RWPE2 (cell line): ENCODE results near the gene TMEM132E.
A peak's percentile ranks its signal among the peaks of the same experiment; 100 is the strongest.

Experiments used
- ATAC-seq: fragments of 200-7000 bp; cut with Tn5 transposase; 3 replicates; pipeline ENCODE4 v1.9.1; 2021; ENCODE audit warnings: low read depth
- DNase-seq: peaks from one replicate; pipeline ENCODE4 v3.0.0-alpha.2; 2020; ENCODE audit warnings: low spot score
- H3K27ac ChIP-seq: fragments of 450-650 bp; 2 replicates; pipeline ENCODE4 v1.5.1; 2017; ENCODE audit warnings: mild to moderate bottlenecking; ENCODE audit not compliant: poor library complexity, severe bottlenecking
- H3K27me3 ChIP-seq: fragments of 250-450 bp; sonication (Bioruptor Pico); 2 replicates; pipeline ENCODE4 v1.5.1; 2021; ENCODE audit warnings: mild to moderate bottlenecking, moderate library complexity; ENCODE audit not compliant: insufficient read depth, poor library complexity, severe bottlenecking
- H3K36me3 ChIP-seq: fragments of 250-450 bp; sonication (Bioruptor Pico); 2 replicates; pipeline ENCODE4 v1.5.1; 2020; ENCODE audit warnings: low read depth, mild to moderate bottlenecking, moderate library complexity
- H3K4me1 ChIP-seq: fragments of 250-450 bp; sonication (Bioruptor Pico); 2 replicates; pipeline ENCODE4 v1.5.1; 2021; ENCODE audit warnings: mild to moderate bottlenecking, moderate library complexity; ENCODE audit not compliant: insufficient read depth, poor library complexity, severe bottlenecking
- H3K4me3 ChIP-seq: fragments of 250-450 bp; sonication (Bioruptor Pico); 2 replicates; pipeline ENCODE4 v1.5.1; 2021; ENCODE audit warnings: mild to moderate bottlenecking, moderate library complexity; ENCODE audit not compliant: severe bottlenecking
- H3K9me3 ChIP-seq: fragments of 250-450 bp; sonication (Bioruptor Pico); 2 replicates; pipeline ENCODE4 v1.5.1; 2021; ENCODE audit warnings: mild to moderate bottlenecking, moderate library complexity; ENCODE audit not compliant: severe bottlenecking
- TF ChIP-seq, protein P1 (sequence below): fragments of 450-650 bp; IDR thresholded peaks from one replicate; pipeline ENCODE4 v1.5.1; 2017; ENCODE audit warnings: mild to moderate bottlenecking, moderate library complexity; ENCODE audit not compliant: poor library complexity, severe bottlenecking

Gene TMEM132E

DNA sequence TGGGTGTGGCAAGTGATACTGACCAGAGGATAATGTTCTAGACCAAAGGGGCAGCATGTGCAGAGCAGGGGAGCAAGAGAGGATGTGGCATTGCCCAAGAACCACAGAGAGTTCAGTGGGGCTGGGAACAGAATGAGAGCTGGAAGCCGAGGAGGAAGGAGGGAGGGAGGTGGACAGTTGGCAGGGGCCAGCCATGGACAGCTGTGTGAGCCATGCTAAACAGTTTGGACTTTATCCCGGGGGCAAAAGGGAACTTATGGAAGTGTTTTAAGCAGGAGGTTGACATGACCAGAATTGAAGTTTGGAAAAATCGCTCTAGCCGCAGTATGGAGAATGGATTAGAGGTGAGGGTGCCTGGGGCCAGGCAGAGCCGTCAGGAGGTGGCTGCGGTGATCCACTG lies 29.4 kb upstream of the TMEM132E start:
- H3K36me3 ChIP-seq: no peaks in the 10 kb centered on the region
- H3K27me3 ChIP-seq: peaks cover 11% of the 10 kb centered on the region
- no peak overlapping the region for H3K27ac ChIP-seq
- H3K9me3 ChIP-seq: no peaks in the 10 kb centered on the region
- H3K4me1 ChIP-seq: no peaks in the 10 kb centered on the region
- TF ChIP-seq, protein P1, sequence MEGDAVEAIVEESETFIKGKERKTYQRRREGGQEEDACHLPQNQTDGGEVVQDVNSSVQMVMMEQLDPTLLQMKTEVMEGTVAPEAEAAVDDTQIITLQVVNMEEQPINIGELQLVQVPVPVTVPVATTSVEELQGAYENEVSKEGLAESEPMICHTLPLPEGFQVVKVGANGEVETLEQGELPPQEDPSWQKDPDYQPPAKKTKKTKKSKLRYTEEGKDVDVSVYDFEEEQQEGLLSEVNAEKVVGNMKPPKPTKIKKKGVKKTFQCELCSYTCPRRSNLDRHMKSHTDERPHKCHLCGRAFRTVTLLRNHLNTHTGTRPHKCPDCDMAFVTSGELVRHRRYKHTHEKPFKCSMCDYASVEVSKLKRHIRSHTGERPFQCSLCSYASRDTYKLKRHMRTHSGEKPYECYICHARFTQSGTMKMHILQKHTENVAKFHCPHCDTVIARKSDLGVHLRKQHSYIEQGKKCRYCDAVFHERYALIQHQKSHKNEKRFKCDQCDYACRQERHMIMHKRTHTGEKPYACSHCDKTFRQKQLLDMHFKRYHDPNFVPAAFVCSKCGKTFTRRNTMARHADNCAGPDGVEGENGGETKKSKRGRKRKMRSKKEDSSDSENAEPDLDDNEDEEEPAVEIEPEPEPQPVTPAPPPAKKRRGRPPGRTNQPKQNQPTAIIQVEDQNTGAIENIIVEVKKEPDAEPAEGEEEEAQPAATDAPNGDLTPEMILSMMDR: no peak
- no peak overlapping the region for H3K4me3 ChIP-seq
- ATAC-seq (no peak), DNase-seq (no peak)

DNA sequence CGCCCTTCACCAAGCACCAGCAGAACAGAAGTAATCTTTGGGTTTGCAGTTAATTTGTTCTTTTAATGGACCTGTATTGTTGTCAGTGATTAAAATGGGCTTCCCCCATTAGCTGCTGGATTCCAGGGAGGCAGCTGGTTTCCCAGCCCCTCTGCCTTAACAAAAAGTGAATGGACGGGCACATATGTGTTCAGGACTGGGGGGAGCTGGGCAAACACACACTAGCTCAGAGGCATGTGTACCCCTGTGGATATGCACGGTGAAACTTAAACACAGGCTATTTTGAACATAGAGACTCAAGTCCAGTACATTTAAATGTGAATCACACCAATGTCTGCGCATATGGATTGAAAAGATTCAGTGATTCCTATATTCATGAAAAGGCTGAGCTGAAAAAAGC lies 25.5 kb upstream of the TMEM132E start:
- no peaks in the 10 kb centered on the region for H3K9me3 ChIP-seq
- H3K27ac ChIP-seq: no peak overlapping the region
- DNase-seq (no peak), ATAC-seq (no peak)
- peaks cover 11% of the 10 kb centered on the region for H3K27me3 ChIP-seq
- TF ChIP-seq, protein P1: no peak
- H3K4me1 ChIP-seq: no peaks in the 10 kb centered on the region
- no peak overlapping the region for H3K4me3 ChIP-seq
- no peaks in the 10 kb centered on the region for H3K36me3 ChIP-seq

DNA sequence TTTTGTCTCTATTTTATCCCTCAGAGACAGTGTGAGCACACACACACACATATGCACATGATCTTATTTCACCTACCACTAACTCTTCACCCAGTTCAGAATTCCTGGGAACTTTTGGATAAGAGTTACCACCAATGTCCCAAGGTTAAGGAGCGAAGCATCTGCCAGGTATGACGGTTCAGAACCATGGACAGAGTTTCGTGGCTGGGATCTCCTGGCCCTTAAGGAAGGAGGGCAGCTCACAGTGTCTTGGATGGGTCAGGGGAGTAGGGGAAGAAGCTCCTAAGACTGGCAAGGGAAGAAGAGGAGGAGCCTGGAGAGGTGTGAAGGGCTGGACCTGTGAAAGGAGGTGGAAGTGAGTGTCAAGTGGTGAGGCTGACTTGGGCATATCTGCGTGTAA lies 23.0 kb upstream of the TMEM132E start:
- no peak overlapping the region for H3K27ac ChIP-seq
- peak; percentile 52; the same call in 1 of the 3 replicates for ATAC-seq

DNA sequence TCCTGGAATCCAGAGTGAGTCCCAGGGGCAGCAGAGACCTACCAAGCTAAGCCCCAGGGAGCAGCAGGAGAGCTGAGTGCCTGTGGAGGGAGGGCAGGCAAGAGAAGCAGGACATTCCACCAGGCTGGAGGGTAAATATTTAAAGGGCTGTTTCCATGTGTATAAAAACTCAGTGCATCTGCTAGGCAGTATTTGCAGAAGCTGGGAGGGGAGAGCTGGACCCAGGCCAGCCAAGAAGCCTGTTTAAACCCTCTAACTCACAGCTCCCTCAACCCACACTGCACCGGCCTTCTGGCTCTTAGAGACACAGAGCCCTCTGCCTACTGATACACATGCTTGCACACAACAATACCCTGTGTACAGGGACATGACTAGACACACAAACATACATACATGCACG lies 22.5 kb upstream of the TMEM132E start:
- DNase-seq (no peak), ATAC-seq (no peak)
- H3K9me3 ChIP-seq: no peaks in the 10 kb centered on the region
- no peak overlapping the region for H3K27ac ChIP-seq
- H3K4me1 ChIP-seq: no peaks in the 10 kb centered on the region
- H3K36me3 ChIP-seq: no peaks in the 10 kb centered on the region
- peaks cover 8% of the 10 kb centered on the region for H3K27me3 ChIP-seq
- TF ChIP-seq, protein P1: no peak
- H3K4me3 ChIP-seq: no peak overlapping the region

More for the DNA sequence above, 23.0 kb upstream of the TMEM132E start:
- Histone ChIP-seq H3K9me3 (no peaks in the 10 kb centered on the region), H3K4me1 (no peaks in the 10 kb centered on the region), H3K27me3 (peaks cover 7% of the 10 kb centered on the region), H3K36me3 (no peaks in the 10 kb centered on the region), H3K4me3 (no peak overlapping the region)
- TF ChIP-seq, protein P1: no peak
- no peak for DNase-seq

DNA sequence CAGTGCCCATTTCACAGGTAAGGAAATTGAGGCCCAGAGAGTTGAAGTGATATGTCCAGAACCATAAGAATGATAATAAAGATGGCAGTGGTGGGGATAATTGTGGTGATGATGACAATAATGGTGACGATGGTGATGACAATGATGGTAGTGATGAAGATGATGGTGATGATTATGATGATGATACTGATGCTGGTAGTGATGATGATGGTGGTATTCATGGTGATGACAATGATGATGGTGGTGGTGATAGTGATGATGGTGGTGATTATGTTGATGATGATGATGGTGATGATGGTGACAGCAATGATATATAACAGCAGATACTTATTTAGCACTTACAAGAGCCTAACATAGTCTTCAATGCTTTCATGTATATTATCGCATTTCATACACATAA lies 18.1 kb upstream of the TMEM132E start:
- H3K9me3 ChIP-seq: no peaks in the 10 kb centered on the region
- no peak overlapping the region for H3K4me3 ChIP-seq
- no peak for ATAC-seq
- H3K36me3 ChIP-seq: no peaks in the 10 kb centered on the region
- DNase-seq: no peak
- TF ChIP-seq, protein P1: no peak
- no peaks in the 10 kb centered on the region for H3K4me1 ChIP-seq
- peaks cover 4% of the 10 kb centered on the region for H3K27me3 ChIP-seq
- H3K27ac ChIP-seq: no peak overlapping the region
